HepG2 (cell line): ENCODE data around the gene TSPAN9. TPM values are rescaled to one million over a fixed set of nuclear protein-coding genes. Genes with fewer than 3 reads are reported as not detected.

Source experiments
- ATAC-seq: fragments of 200-7000 bp; cut with Tn5 transposase; 3 replicates; pipeline ENCODE4 v1.9.1; 2020; ENCODE audit warnings: mild to moderate bottlenecking, moderate library complexity
- BruUV-seq: library from RNA; stranded (reverse); fragments of 400-500 nt; replicated peaks from 2 replicates; lab custom pipeline; 2021; lab: Mats Ljungman, UMichigan
- CTCF ChIA-PET: fragments of 300-600 bp; formaldehyde crosslinking; extraction: SDS; loops from one replicate; lab custom pipeline; 2021; ENCODE audit warnings: low total read pairs, inconsistent platforms, low intra/inter-chr PET ratio; lab: Yijun Ruan, JAX
- POLR2A ChIA-PET: fragments of 350-600 bp; sonication (Branson Sonifier 250); formaldehyde crosslinking; loops from one replicate; lab custom pipeline; 2020; ENCODE audit warnings: antibody characterized with exemption, inconsistent platforms; lab: Yijun Ruan, JAX
- DNase-seq: peaks from one replicate; pipeline ENCODE4 v3.0.0-alpha.2; 2015; ENCODE audit warnings: low spot score
- FAIRE-seq: peaks from 3 replicates; lab custom pipeline; 2011; peaks lifted over from hg19 to GRCh38; lab: Jason Lieb, UNC
- H2AFZ ChIP-seq: one replicate; pipeline ENCODE4 v1.6.1; 2011; ENCODE audit warnings: low read length, inconsistent platforms
- H3K27ac ChIP-seq: fragments of 300-600 bp; 3 replicates; pipeline ENCODE4 v1.8.0; 2011; ENCODE audit warnings: mixed run types, mild to moderate bottlenecking, mixed read lengths, low read length, inconsistent platforms; ENCODE audit not compliant: insufficient read depth; ENCODE audit errors: extremely low read length
- H3K27me3 ChIP-seq, 2 experiments: fragments of 200-600 bp in 1 of 2; 2 replicates in 1 of 2; 3 replicates in 1 of 2; pipeline versions ENCODE4 v1.6.0 to v1.8.0; 2011; ENCODE audit warnings: low read length in 2 of 2, mild to moderate bottlenecking in 2 of 2, moderate library complexity in 2 of 2, inconsistent platforms in 1 of 2; ENCODE audit not compliant: insufficient read depth in 2 of 2, control insufficient read depth in 1 of 2
- H3K36me3 ChIP-seq, 2 experiments: fragments of 200-600 bp in 1 of 2; replicated peaks in 1 of 2; 2 replicates in 1 of 2; 3 replicates in 1 of 2; pipeline versions ENCODE4 v1.5.1 to v1.8.0; 2011; ENCODE audit warnings: low read length in 2 of 2, inconsistent platforms in 1 of 2; ENCODE audit not compliant: insufficient read depth in 2 of 2, control insufficient read depth in 1 of 2
- H3K4me1 ChIP-seq: 2 replicates; pipeline ENCODE4 v1.5.1; 2012; ENCODE audit warnings: low read length, inconsistent platforms; ENCODE audit not compliant: insufficient read depth
- H3K4me2 ChIP-seq: 2 replicates; pipeline ENCODE4 v1.6.0; 2011; ENCODE audit warnings: low read depth, low read length, inconsistent platforms
- H3K4me3 ChIP-seq, 3 experiments: fragments of 200-600 bp in 1 of 3; sonication (generic), shearing (Covaris generic) in 1 of 3; replicated peaks in 1 of 3; 2 replicates each; pipeline ENCODE4 v1.5.1; 2011 to 2016; ENCODE audit warnings: low read length in 3 of 3, inconsistent platforms in 2 of 3, low read depth in 2 of 3, mild to moderate bottlenecking in 2 of 3, control low read depth in 1 of 3, mixed read lengths in 1 of 3; ENCODE audit not compliant: insufficient read depth in 1 of 3
- H3K79me2 ChIP-seq: one replicate; pipeline ENCODE4 v1.6.1; 2011; ENCODE audit warnings: low read length, inconsistent platforms; ENCODE audit not compliant: insufficient read depth
- H3K9ac ChIP-seq: 2 replicates; pipeline ENCODE4 v1.6.0; 2011; ENCODE audit warnings: mild to moderate bottlenecking, low read depth, low read length, inconsistent platforms; ENCODE audit not compliant: insufficient read depth
- H3K9me3 ChIP-seq: 2 replicates; pipeline ENCODE4 v1.5.1; 2012; ENCODE audit warnings: mild to moderate bottlenecking, low read length
- H4K20me1 ChIP-seq: 2 replicates; pipeline ENCODE4 v1.6.0; 2011; ENCODE audit warnings: inconsistent platforms, mild to moderate bottlenecking, low read length, moderate library complexity; ENCODE audit not compliant: insufficient read depth
- FOSL1 ChIP-seq: sonication (generic); formaldehyde crosslinking; IDR thresholded peaks from 2 replicates; pipeline ENCODE4 v1.9.0; 2021; ENCODE audit warnings: missing genetic modification reagents, borderline replicate concordance
- SMYD3 ChIP-seq: sonication (generic); formaldehyde crosslinking; IDR thresholded peaks from 2 replicates; pipeline ENCODE4 v1.8.1; 2023; ENCODE audit warnings: mild to moderate bottlenecking, missing genetic modification reagents
- SOX13 ChIP-seq, 3 experiments: fragments of 450-650 bp in 1 of 3; sonication (generic) in 1 of 3; formaldehyde crosslinking in 1 of 3; IDR thresholded peaks in 2 of 3; conservative IDR thresholded peaks in 1 of 3; 2 replicates each; pipeline versions ENCODE4 v1.5.0 to v1.6.1; 2016 to 2020; ENCODE audit warnings: antibody characterized with exemption in 1 of 3, mild to moderate bottlenecking in 1 of 3, missing compliant biosample characterization in 1 of 3, missing genetic modification reagents in 1 of 3, moderate library complexity in 1 of 3
- SPEN ChIP-seq: sonication (generic); formaldehyde crosslinking; IDR thresholded peaks from 2 replicates; pipeline ENCODE4 v1.5.1; 2020; ENCODE audit warnings: low read depth, mild to moderate bottlenecking, missing genetic modification reagents
- TEAD2 ChIP-seq: sonication (generic); formaldehyde crosslinking; IDR thresholded peaks from 2 replicates; pipeline ENCODE4 v1.9.0; 2021; ENCODE audit warnings: missing genetic modification reagents
- ZFAT ChIP-seq: sonication (generic); formaldehyde crosslinking; conservative IDR thresholded peaks from 2 replicates; pipeline ENCODE4 v1.8.1; 2023; ENCODE audit warnings: missing genetic modification reagents, inconsistent platforms
- ZNF10 ChIP-seq: sonication (generic); formaldehyde crosslinking; IDR thresholded peaks from 2 replicates; pipeline ENCODE4 v1.4.0; 2020; ENCODE audit warnings: mild to moderate bottlenecking, low read depth, missing genetic modification reagents, borderline replicate concordance
- ZNF501 ChIP-seq: sonication (generic); formaldehyde crosslinking; IDR thresholded peaks from 2 replicates; pipeline ENCODE4 v1.5.1; 2020; ENCODE audit warnings: mild to moderate bottlenecking, moderate library complexity, missing genetic modification reagents
- ZNF644 ChIP-seq: IDR thresholded peaks from 2 replicates; pipeline ENCODE4 v1.6.1; 2016; ENCODE audit warnings: low read depth
- ZNF790 ChIP-seq: sonication (generic); formaldehyde crosslinking; IDR thresholded peaks from 2 replicates; pipeline ENCODE4 v1.8.0; 2022; ENCODE audit warnings: missing genetic modification reagents, mild to moderate bottlenecking, borderline replicate concordance
- ZNF850 ChIP-seq: sonication (generic); formaldehyde crosslinking; conservative IDR thresholded peaks from 2 replicates; pipeline ENCODE4 v1.9.0; 2021; ENCODE audit warnings: mild to moderate bottlenecking, missing genetic modification reagents
- WGBS: methylation state at CpG from one replicate; pipeline ENCODE4 v1.1.6; 2017; ENCODE audit warnings: low lambda C conversion rate; 5-methylcytosine and 5-hydroxymethylcytosine counted together
- in situ Hi-C: cut with HindIII; loops from 2 replicates; pipeline ENCODE4 v1.10.0; 2017; ENCODE audit warnings: low pct_unique_long_range_greater_than_20kb; ENCODE audit not compliant: extremely low pct_ligation_motif_present
- intact Hi-C: fragments of 100-400 bp; cut with micrococcal nuclease; formaldehyde crosslinking; loops from one replicate; pipeline ENCODE4 v1.10.0; 2022; ENCODE audit not compliant: unreplicated experiment
- polyA plus RNA-seq, 8 experiments: library from polyadenylated mRNA; depleted of rRNA in 3 of 8; stranded (reverse) in 7 of 8; unstranded in 1 of 8; fragments of >200 nt; fragmentation: Illumina TruSeq in 4 of 8; extraction: Trizol in 4 of 8; gene quantifications; 2 replicates each; pipeline versions ENCODE4 v1.2.1 to v1.2.3, GENCODE V29; 2011 to 2016; ENCODE audit warnings: low read depth in 4 of 8, missing spikeins in 1 of 8, mixed read lengths in 1 of 8; ENCODE audit not compliant: insufficient read depth in 1 of 8
- total RNA-seq, 5 experiments: library from RNA; depleted of rRNA; stranded (reverse); fragments of >200 nt; fragmentation: Illumina TruSeq; extraction: Trizol; gene quantifications; 2 replicates each; pipeline ENCODE4 v1.2.3, GENCODE V29; 2016; ENCODE audit warnings: low read depth in 1 of 5
- TF ChIP-seq, protein P1 (sequence below): sonication (generic); IDR thresholded peaks from 2 replicates; pipeline ENCODE4 v1.6.1; 2016; ENCODE audit warnings: low read depth, borderline replicate concordance
- TF ChIP-seq, protein P2 (sequence below): sonication (generic); formaldehyde crosslinking; IDR thresholded peaks from 2 replicates; pipeline ENCODE4 v1.4.0; 2020; ENCODE audit warnings: missing genetic modification reagents

The TSPAN9 gene
- total and polyA plus RNA-seq, 2 of the 13 experiments (the other 11 are each of a cell fraction or from before 2014, with no cell fraction given) = 18.1 to 42.3 TPM

GRCh38 chr12:3283137-3283680 is 206.0 kb downstream of the TSPAN9 start:
- no peak overlapping the region for H3K9ac ChIP-seq
- no TSS peak for BruUV-seq
- H3K4me1 ChIP-seq = no peaks in the 10 kb centered on the region
- no peak overlapping the region for H3K27ac ChIP-seq
- no peaks in the 10 kb centered on the region for H3K79me2 ChIP-seq
- CTCF ChIA-PET = no interaction called here
- FAIRE-seq (no peak), DNase-seq (no peak), ATAC-seq (no peak)
- H3K36me3 ChIP-seq = peaks cover 7 to 23% of the 10 kb centered on the region in 2 experiments; a peak in 3 of 5 replicates
- H3K27me3 ChIP-seq = no peaks in the 10 kb centered on the region
- no peaks in the 10 kb centered on the region for H4K20me1 ChIP-seq
- H3K4me3 ChIP-seq = no peak overlapping the region
- 99% methylated on average over 10 of the region's 19 CpGs for WGBS
- intact Hi-C loops (no loop called here), in situ Hi-C loops (no loop called here)
- H3K9me3 ChIP-seq = no peaks in the 10 kb centered on the region
- no peak overlapping the region for H3K4me2 ChIP-seq
- POLR2A ChIA-PET = no interaction called here
- H2AFZ ChIP-seq = no peak overlapping the region
- TF ChIP-seq SMYD3 (CRISPR knock-in tag) (no peak), ZNF10 (CRISPR knock-in tag) (no peak), ZNF501 (CRISPR knock-in tag) (no peak), SPEN (CRISPR knock-in tag) (no peak), TEAD2 (CRISPR knock-in tag) (no peak), ZFAT (no peak), ZNF850 (CRISPR knock-in tag) (no peak), ZNF644 (CRISPR knock-in tag) (no peak), ZNF790 (CRISPR knock-in tag) (no peak), FOSL1 (CRISPR knock-in tag) (no peak), SOX13 (IDR thresholded peaks at IDR 0.05) (no peak), SOX13 (CRISPR knock-in tag; conservative IDR thresholded peaks at IDR 0.05 in 1 of 2, IDR thresholded peaks at IDR 0.05 in 1 of 2) (no peak)
- TF ChIP-seq, protein P1, sequence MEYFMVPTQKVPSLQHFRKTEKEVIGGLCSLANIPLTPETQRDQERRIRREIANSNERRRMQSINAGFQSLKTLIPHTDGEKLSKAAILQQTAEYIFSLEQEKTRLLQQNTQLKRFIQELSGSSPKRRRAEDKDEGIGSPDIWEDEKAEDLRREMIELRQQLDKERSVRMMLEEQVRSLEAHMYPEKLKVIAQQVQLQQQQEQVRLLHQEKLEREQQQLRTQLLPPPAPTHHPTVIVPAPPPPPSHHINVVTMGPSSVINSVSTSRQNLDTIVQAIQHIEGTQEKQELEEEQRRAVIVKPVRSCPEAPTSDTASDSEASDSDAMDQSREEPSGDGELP = no peak
- TF ChIP-seq, protein P2, sequence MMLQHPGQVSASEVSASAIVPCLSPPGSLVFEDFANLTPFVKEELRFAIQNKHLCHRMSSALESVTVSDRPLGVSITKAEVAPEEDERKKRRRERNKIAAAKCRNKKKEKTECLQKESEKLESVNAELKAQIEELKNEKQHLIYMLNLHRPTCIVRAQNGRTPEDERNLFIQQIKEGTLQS (CRISPR knock-in tag) = no peak
- TF ChIP-seq, all 625 proteins: peak for 0
